H1 (cell line): ENCODE results near the gene SAXO1. TPM values are rescaled to one million over a fixed set of nuclear protein-coding genes. Genes with fewer than 3 reads are reported as not detected.

Experiments
- CTCF ChIA-PET: fragments of 300-600 bp; sonication (Branson Sonifier 250); formaldehyde crosslinking; loops from one replicate; lab custom pipeline; 2021; ENCODE audit not compliant: partially characterized antibody; lab: Charles Lee
- POLR2A ChIA-PET: fragments of 300-600 bp; sonication (Branson Sonifier 250); formaldehyde crosslinking; loops from one replicate; lab custom pipeline; 2021; ENCODE audit warnings: inconsistent platforms; ENCODE audit not compliant: partially characterized antibody; lab: Charles Lee
- DNase-seq, 2 experiments: peaks; one replicate each; pipeline versions ENCODE4 v3.0.0 to v3.0.0-alpha.2; 2010 to 2022; ENCODE audit warnings: low spot score in 2 of 2, low read depth in 1 of 2, mixed read lengths in 1 of 2
- FAIRE-seq: peaks from 2 replicates; lab custom pipeline; 2011; peaks lifted over from hg19 to GRCh38; lab: Jason Lieb, UNC
- H2AFZ ChIP-seq: 2 replicates; pipeline ENCODE4 v1.8.1; 2012; ENCODE audit warnings: low read length, inconsistent platforms
- H2AK5ac ChIP-seq: 2 replicates; pipeline ENCODE4 v1.6.1; 2013; ENCODE audit warnings: low read depth, low read length
- H2BK120ac ChIP-seq: replicated peaks from 2 replicates; pipeline ENCODE3; 2013; ENCODE audit warnings: low read depth, low read length, inconsistent platforms
- H2BK12ac ChIP-seq: 2 replicates; pipeline ENCODE4 v1.6.1; 2013; ENCODE audit warnings: low read depth, low read length
- H2BK15ac ChIP-seq: 2 replicates; pipeline ENCODE4 v1.6.1; 2013; ENCODE audit warnings: low read length
- H2BK20ac ChIP-seq: 2 replicates; pipeline ENCODE4 v1.6.1; 2013; ENCODE audit warnings: low read length
- H2BK5ac ChIP-seq: 2 replicates; pipeline ENCODE4 v1.6.1; 2013; ENCODE audit warnings: low read depth, low read length
- H3K14ac ChIP-seq: 2 replicates; pipeline ENCODE4 v1.6.1; 2013; ENCODE audit warnings: inconsistent platforms; ENCODE audit not compliant: insufficient read length
- H3K18ac ChIP-seq: 2 replicates; pipeline ENCODE4 v1.6.1; 2013; ENCODE audit warnings: low read length; ENCODE audit errors: extremely low read depth
- H3K23ac ChIP-seq: 2 replicates; pipeline ENCODE4 v1.6.1; 2013; ENCODE audit warnings: inconsistent platforms; ENCODE audit not compliant: insufficient read length
- H3K23me2 ChIP-seq: 2 replicates; pipeline ENCODE4 v1.6.1; 2013; ENCODE audit warnings: low read depth, low read length
- H3K27ac ChIP-seq: 2 replicates; pipeline ENCODE4 v1.6.1; 2011; ENCODE audit warnings: low read depth, low read length, inconsistent platforms
- H3K27me3 ChIP-seq, 4 experiments: replicated peaks in 1 of 4; 1 replicate in 1 of 4; 2 replicates in 3 of 4; pipeline versions ENCODE4 v1.6.1 to v1.8.1; 2011 to 2013; ENCODE audit warnings: low read length in 3 of 4, mild to moderate bottlenecking in 3 of 4, inconsistent platforms in 2 of 4, mixed read lengths in 2 of 4, moderate library complexity in 1 of 4; ENCODE audit not compliant: control insufficient read depth in 3 of 4, insufficient read depth in 3 of 4; ENCODE audit errors: extremely low read depth in 1 of 4
- H3K36me3 ChIP-seq, 4 experiments: 2 replicates each; pipeline versions ENCODE4 v1.6.1 to v1.8.1; 2011 to 2013; ENCODE audit warnings: mild to moderate bottlenecking in 4 of 4, low read length in 3 of 4, moderate library complexity in 2 of 4, control low read depth in 1 of 4, inconsistent platforms in 1 of 4; ENCODE audit not compliant: insufficient read depth in 4 of 4, control insufficient read depth in 2 of 4
- H3K4ac ChIP-seq: replicated peaks from 2 replicates; pipeline ENCODE3; 2013; ENCODE audit warnings: low read length, low read depth, mixed read lengths, inconsistent platforms; ENCODE audit not compliant: insufficient read length
- H3K4me1 ChIP-seq, 4 experiments: replicated peaks in 1 of 4; 1 replicate in 1 of 4; 2 replicates in 3 of 4; pipeline versions ENCODE4 v1.6.1 to v1.8.1; 2011 to 2013; ENCODE audit warnings: low read length in 3 of 4, inconsistent platforms in 2 of 4, mixed read lengths in 1 of 4; ENCODE audit not compliant: insufficient read depth in 4 of 4, control insufficient read depth in 3 of 4
- H3K4me2 ChIP-seq, 2 experiments: 2 replicates each; pipeline versions ENCODE4 v1.6.1 to v1.8.1; 2011 to 2013; ENCODE audit warnings: low read depth in 2 of 2, low read length in 2 of 2, control low read depth in 1 of 2, inconsistent platforms in 1 of 2, mild to moderate bottlenecking in 1 of 2; ENCODE audit not compliant: insufficient read depth in 1 of 2
- H3K4me3 ChIP-seq, 4 experiments: fragments of 200-600, 300-600 bp in 1 of 4; sonication (generic), shearing (Covaris generic), sonication (Bioruptor Twin) in 1 of 4; 2 replicates each; pipeline versions ENCODE4 v1.5.1 to v1.8.1; 2011 to 2016; ENCODE audit warnings: low read length in 4 of 4, low read depth in 3 of 4, control low read depth in 2 of 4, inconsistent platforms in 2 of 4, mild to moderate bottlenecking in 2 of 4, mixed read lengths in 1 of 4, moderate library complexity in 1 of 4; ENCODE audit not compliant: insufficient read depth in 2 of 4; ENCODE audit errors: extremely low read depth in 1 of 4
- H3K56ac ChIP-seq: replicated peaks from 2 replicates; pipeline ENCODE3; 2013; ENCODE audit warnings: low read depth, mild to moderate bottlenecking, mixed read lengths, low read length, inconsistent platforms; ENCODE audit not compliant: insufficient read length
- H3K79me1 ChIP-seq: 2 replicates; pipeline ENCODE4 v1.6.1; 2013; ENCODE audit warnings: low read depth, low read length, control low read depth
- H3K79me2 ChIP-seq, 2 experiments: 2 replicates each; pipeline versions ENCODE4 v1.6.1 to v1.8.1; 2012 to 2013; ENCODE audit warnings: low read length in 2 of 2, mild to moderate bottlenecking in 2 of 2, inconsistent platforms in 1 of 2; ENCODE audit not compliant: insufficient read depth in 2 of 2, control insufficient read depth in 1 of 2
- H3K9ac ChIP-seq, 4 experiments: replicated peaks in 1 of 4; 1 replicate in 1 of 4; 2 replicates in 3 of 4; pipeline versions ENCODE4 v1.6.1 to v1.8.1; 2011 to 2013; ENCODE audit warnings: low read depth in 3 of 4, low read length in 3 of 4, control low read depth in 2 of 4, mild to moderate bottlenecking in 2 of 4, moderate library complexity in 2 of 4, inconsistent platforms in 1 of 4; ENCODE audit errors: extremely low read depth in 1 of 4
- H3K9me3 ChIP-seq, 2 experiments: 2 replicates each; pipeline versions ENCODE4 v1.6.1 to v1.8.1; 2012 to 2013; ENCODE audit warnings: mild to moderate bottlenecking in 2 of 2, moderate library complexity in 2 of 2, control low read depth in 1 of 2, inconsistent platforms in 1 of 2, low read depth in 1 of 2, low read length in 1 of 2, mixed read lengths in 1 of 2; ENCODE audit not compliant: insufficient read depth in 2 of 2
- H4K20me1 ChIP-seq, 2 experiments: replicated peaks in 1 of 2; 2 replicates each; pipeline versions ENCODE3 to v1.8.1; 2011 to 2013; ENCODE audit warnings: inconsistent platforms in 2 of 2, low read length in 2 of 2, mild to moderate bottlenecking in 1 of 2; ENCODE audit not compliant: insufficient read depth in 2 of 2, control insufficient read depth in 1 of 2
- H4K5ac ChIP-seq: 2 replicates; pipeline ENCODE4 v1.6.1; 2013; ENCODE audit warnings: low read length, low read depth, mixed read lengths, inconsistent platforms; ENCODE audit not compliant: insufficient read length
- H4K8ac ChIP-seq: 2 replicates; pipeline ENCODE4 v1.8.0; 2013; ENCODE audit warnings: mild to moderate bottlenecking, moderate library complexity, low read length, inconsistent platforms; ENCODE audit not compliant: insufficient read depth; ENCODE audit errors: extremely low read depth
- H4K91ac ChIP-seq: replicated peaks from 2 replicates; pipeline ENCODE3; 2013; ENCODE audit warnings: low read length, mixed read lengths, inconsistent platforms; ENCODE audit not compliant: insufficient read length
- BRCA1 ChIP-seq: IDR thresholded peaks from 2 replicates; pipeline ENCODE4 v1.6.1; 2012; ENCODE audit warnings: low read depth, low read length, improper control_type of control experiment
- CBX8 ChIP-seq: fragments of 300-800, 300-1000 bp; sonication (generic); IDR thresholded peaks from 2 replicates; pipeline ENCODE4 v1.7.1; 2016; ENCODE audit warnings: low read depth, low read length, borderline replicate concordance
- CHD2 ChIP-seq: IDR thresholded peaks from 2 replicates; pipeline ENCODE4 v1.6.1; 2012; ENCODE audit warnings: low read length, improper control_type of control experiment
- EP300 ChIP-seq, 2 experiments: IDR thresholded peaks; 1 replicate in 1 of 2; 2 replicates in 1 of 2; pipeline ENCODE4 v1.6.1; 2011 to 2012; ENCODE audit warnings: low read depth in 2 of 2, low read length in 2 of 2, mild to moderate bottlenecking in 2 of 2, borderline replicate concordance in 1 of 2, inconsistent platforms in 1 of 2, moderate library complexity in 1 of 2
- KDM5A ChIP-seq: fragments of 200-600 bp; IDR thresholded peaks from 2 replicates; pipeline ENCODE4 v1.7.1; 2012; ENCODE audit warnings: mild to moderate bottlenecking, low read length, inconsistent platforms, mixed read lengths
- NRF1 ChIP-seq: IDR thresholded peaks from 2 replicates; pipeline ENCODE4 v1.6.1; 2011; ENCODE audit warnings: mild to moderate bottlenecking, low read depth, low read length, improper control_type of control experiment
- POLR2AphosphoS5 ChIP-seq: IDR thresholded peaks from 2 replicates; pipeline ENCODE4 v1.6.1; 2011; ENCODE audit warnings: low read depth, low read length
- SP4 ChIP-seq: IDR thresholded peaks from 2 replicates; pipeline ENCODE4 v1.6.1; 2012; ENCODE audit warnings: low read length, inconsistent platforms
- SRF ChIP-seq: IDR thresholded peaks from 2 replicates; pipeline ENCODE4 v1.6.1; 2011; ENCODE audit warnings: mild to moderate bottlenecking, low read depth, low read length, moderate library complexity
- SUZ12 ChIP-seq: fragments of 200-600 bp; sonication (generic); IDR thresholded peaks from 2 replicates; pipeline ENCODE4 v1.6.1; 2012; ENCODE audit warnings: mild to moderate bottlenecking, inconsistent platforms, low read length, moderate library complexity, mixed read lengths
- TAF1 ChIP-seq: IDR thresholded peaks from 2 replicates; pipeline ENCODE4 v1.6.1; 2011; ENCODE audit warnings: mild to moderate bottlenecking, low read depth, low read length
- YY1 ChIP-seq: IDR thresholded peaks from 2 replicates; pipeline ENCODE4 v1.6.1; 2011; ENCODE audit warnings: low read depth, mild to moderate bottlenecking, low read length
- WGBS, 2 experiments: shearing (Covaris generic) in 1 of 2; methylation state at CpG; one replicate each; pipeline versions ENCODE4 v1.1.6 to v1.1.7; 2013 to 2015; ENCODE audit warnings: low lambda C conversion rate in 2 of 2, mixed read lengths in 2 of 2, inconsistent platforms in 1 of 2, low coverage in 1 of 2, missing lambda C conversion rate in 1 of 2; ENCODE audit not compliant: insufficient replicate concordance in 2 of 2, insufficient coverage in 1 of 2, insufficient read length in 1 of 2; ENCODE audit errors: extremely low coverage in 1 of 2, missing lambda C conversion rate in 1 of 2; 5-methylcytosine and 5-hydroxymethylcytosine counted together
- polyA plus RNA-seq, 7 experiments: library from polyadenylated mRNA; depleted of rRNA in 3 of 7; stranded (reverse) in 5 of 7; unstranded in 2 of 7; fragments of >200 nt in 5 of 7; fragments of 200-250 nt in 2 of 7; gene quantifications; 1 replicate in 5 of 7; 2 replicates in 1 of 7; 4 replicates in 1 of 7; pipeline versions ENCODE4 v1.2.1 to v1.2.3, GENCODE V29; 2011 to 2013; ENCODE audit warnings: missing spikeins in 2 of 7, mixed read lengths in 2 of 7
- total RNA-seq: library from RNA; stranded (reverse); fragmentation: NEBNext Ultra II Directional; extraction: Animal tissue kit (Norgen Biotek cat#: 25700); gene quantifications from 2 replicates; pipeline ENCODE4 v1.2.1, GENCODE V29; 2021

SAXO1 gene
- total and polyA plus RNA-seq, 2 of the 8 experiments (the other 6 are each of a cell fraction or from before 2014, with no cell fraction given): 0.11 to 0.20 TPM

DNA sequence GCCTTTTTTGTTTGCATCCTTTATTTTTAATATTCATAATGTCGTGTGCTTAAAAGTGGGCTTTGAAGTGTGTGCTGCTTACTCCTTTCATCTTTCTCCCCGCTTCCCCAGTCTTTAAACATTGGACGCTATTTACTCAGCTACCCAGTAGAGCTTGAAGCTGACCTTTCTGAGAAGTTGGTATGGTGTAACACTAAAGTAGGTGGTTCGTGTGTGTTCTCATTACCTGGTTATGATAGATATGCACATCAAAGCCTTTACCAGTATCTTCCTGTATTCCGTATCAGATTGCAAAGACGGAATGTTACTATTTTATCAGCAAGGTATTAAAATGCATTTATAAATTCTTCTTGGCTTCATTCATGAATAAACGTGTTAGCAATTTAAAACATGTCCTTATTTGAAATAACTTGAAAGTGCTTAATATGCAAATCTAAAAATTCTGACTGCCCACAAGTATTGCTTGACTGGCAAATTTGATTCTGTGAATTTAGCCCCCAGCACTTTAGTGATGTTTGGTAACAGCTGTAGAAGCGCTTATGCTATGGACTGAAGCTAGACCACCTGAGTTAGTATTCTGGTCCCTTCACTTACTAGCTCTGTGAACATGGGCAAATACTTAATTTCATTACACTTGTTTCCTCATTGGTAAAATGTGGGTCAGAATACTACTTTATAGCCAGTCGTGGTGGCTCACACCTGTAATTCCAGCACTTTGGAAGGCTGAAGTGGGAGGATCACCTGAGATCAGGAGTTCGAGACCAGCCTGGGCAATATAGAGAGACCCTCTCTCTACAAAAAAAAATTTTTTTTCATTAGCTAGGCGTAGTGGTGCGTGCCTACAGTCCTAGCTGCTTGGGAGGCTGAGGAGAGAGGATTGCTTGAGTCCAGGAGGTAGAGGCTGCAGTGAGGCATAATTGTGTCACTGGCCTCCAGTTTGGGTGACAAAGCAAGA lies 17.9 kb upstream of the SAXO1 start:
- Histone ChIP-seq H2BK12ac (no peak overlapping the region), H3K4me2 (peak overlapping the region; percentile 99 to 100), H2AK5ac (no peak overlapping the region), H2AFZ (no peak overlapping the region), H3K27me3 (no peaks in the 10 kb centered on the region), H2BK15ac (no peak overlapping the region), H2BK5ac (no peak overlapping the region), H3K23me2 (peaks cover 13% of the 10 kb centered on the region), H3K14ac (no peak overlapping the region), H3K9ac (peak overlapping the region in 1 of 4 experiments; percentile 59; a peak in 3 of 7 replicates), H3K4me1 (no peaks in the 10 kb centered on the region), H2BK120ac (no peak overlapping the region), H3K79me2 (peaks cover 0 to 10% of the 10 kb centered on the region in 2 experiments; a peak in 2 of 4 replicates), H4K91ac (no peak overlapping the region), H2BK20ac (no peak overlapping the region), H3K18ac (no peak overlapping the region), H3K9me3 (no peaks in the 10 kb centered on the region), H4K20me1 (peaks cover 1 to 10% of the 10 kb centered on the region in 2 experiments), H4K8ac (no peak overlapping the region), H3K36me3 (peaks cover 0 to 2% (median 0%) of the 10 kb centered on the region in 4 experiments; a peak in 1 of 8 replicates), H4K5ac (no peak overlapping the region), H3K56ac (no peak overlapping the region), H3K4me3 (peak overlapping the region; percentile 76 to 92 (median 82)), H3K23ac (no peak overlapping the region), H3K4ac (no peak overlapping the region), H3K79me1 (peaks cover 7% of the 10 kb centered on the region), H3K27ac (no peak overlapping the region)
- 72% methylated on average over 12 of the region's 12 CpGs; no CpG with 5 or more reads in 1 of the 2 experiments for WGBS, 2 experiments
- FAIRE-seq: no peak
- ChIA-PET CTCF (interaction anchor here (0.6 to 1.5 kb wide), 6 partner anchors 12 to 414 kb away, joined by 3 to 6 read pairs (median 4); no protein-coding TSS in a partner anchor), POLR2A (interaction anchor here (0.7 to 3.6 kb wide), 10 partner anchors 11 to 329 kb away, joined by 3 to 12 read pairs (median 4); partner anchors contain the start of gene RPS6)
- no peak for DNase-seq
- TF ChIP-seq SUZ12 (no peak), YY1 (no peak), BRCA1 (no peak), NRF1 (no peak), CBX8 (no peak), EP300 (IDR thresholded peaks at IDR 0.05; ENCODE audit: borderline replicate concordance in 1 of 2, low read depth in 2 of 2, low read length in 2 of 2) (no peak), KDM5A (no peak), CHD2 (no peak), SP4 (no peak), TAF1 (no peak), SRF (no peak), POLR2AphosphoS5 (no peak)
